HepG2 (cell line): Measurements from ENCODE around the gene SLC13A1. TPM values are rescaled to one million over a fixed set of nuclear protein-coding genes. Genes with fewer than 3 reads are reported as not detected.

Source experiments
- ATAC-seq: fragments of 200-7000 bp; cut with Tn5 transposase; 3 replicates; pipeline ENCODE4 v1.9.1; 2020; ENCODE audit warnings: mild to moderate bottlenecking, moderate library complexity
- BruUV-seq: library from RNA; stranded (reverse); fragments of 400-500 nt; replicated peaks from 2 replicates; lab custom pipeline; 2021; lab: Mats Ljungman, UMichigan
- CTCF ChIA-PET: fragments of 300-600 bp; formaldehyde crosslinking; extraction: SDS; loops from one replicate; lab custom pipeline; 2021; ENCODE audit warnings: low total read pairs, inconsistent platforms, low intra/inter-chr PET ratio; lab: Yijun Ruan, JAX
- POLR2A ChIA-PET: fragments of 350-600 bp; sonication (Branson Sonifier 250); formaldehyde crosslinking; loops from one replicate; lab custom pipeline; 2020; ENCODE audit warnings: antibody characterized with exemption, inconsistent platforms; lab: Yijun Ruan, JAX
- DNase-seq: peaks from one replicate; pipeline ENCODE4 v3.0.0-alpha.2; 2015; ENCODE audit warnings: low spot score
- FAIRE-seq: peaks from 3 replicates; lab custom pipeline; 2011; peaks lifted over from hg19 to GRCh38; lab: Jason Lieb, UNC
- H2AFZ ChIP-seq: one replicate; pipeline ENCODE4 v1.6.1; 2011; ENCODE audit warnings: low read length, inconsistent platforms
- H3K27ac ChIP-seq: fragments of 300-600 bp; 3 replicates; pipeline ENCODE4 v1.8.0; 2011; ENCODE audit warnings: mixed run types, mild to moderate bottlenecking, mixed read lengths, low read length, inconsistent platforms; ENCODE audit not compliant: insufficient read depth; ENCODE audit errors: extremely low read length
- H3K27me3 ChIP-seq, 2 experiments: fragments of 200-600 bp in 1 of 2; 2 replicates in 1 of 2; 3 replicates in 1 of 2; pipeline versions ENCODE4 v1.6.0 to v1.8.0; 2011; ENCODE audit warnings: low read length in 2 of 2, mild to moderate bottlenecking in 2 of 2, moderate library complexity in 2 of 2, inconsistent platforms in 1 of 2; ENCODE audit not compliant: insufficient read depth in 2 of 2, control insufficient read depth in 1 of 2
- H3K36me3 ChIP-seq, 2 experiments: fragments of 200-600 bp in 1 of 2; replicated peaks in 1 of 2; 2 replicates in 1 of 2; 3 replicates in 1 of 2; pipeline versions ENCODE4 v1.5.1 to v1.8.0; 2011; ENCODE audit warnings: low read length in 2 of 2, inconsistent platforms in 1 of 2; ENCODE audit not compliant: insufficient read depth in 2 of 2, control insufficient read depth in 1 of 2
- H3K4me1 ChIP-seq: 2 replicates; pipeline ENCODE4 v1.5.1; 2012; ENCODE audit warnings: low read length, inconsistent platforms; ENCODE audit not compliant: insufficient read depth
- H3K4me2 ChIP-seq: 2 replicates; pipeline ENCODE4 v1.6.0; 2011; ENCODE audit warnings: low read depth, low read length, inconsistent platforms
- H3K4me3 ChIP-seq, 3 experiments: fragments of 200-600 bp in 1 of 3; sonication (generic), shearing (Covaris generic) in 1 of 3; replicated peaks in 1 of 3; 2 replicates each; pipeline ENCODE4 v1.5.1; 2011 to 2016; ENCODE audit warnings: low read length in 3 of 3, inconsistent platforms in 2 of 3, low read depth in 2 of 3, mild to moderate bottlenecking in 2 of 3, control low read depth in 1 of 3, mixed read lengths in 1 of 3; ENCODE audit not compliant: insufficient read depth in 1 of 3
- H3K79me2 ChIP-seq: one replicate; pipeline ENCODE4 v1.6.1; 2011; ENCODE audit warnings: low read length, inconsistent platforms; ENCODE audit not compliant: insufficient read depth
- H3K9ac ChIP-seq: 2 replicates; pipeline ENCODE4 v1.6.0; 2011; ENCODE audit warnings: mild to moderate bottlenecking, low read depth, low read length, inconsistent platforms; ENCODE audit not compliant: insufficient read depth
- H3K9me3 ChIP-seq: 2 replicates; pipeline ENCODE4 v1.5.1; 2012; ENCODE audit warnings: mild to moderate bottlenecking, low read length
- H4K20me1 ChIP-seq: 2 replicates; pipeline ENCODE4 v1.6.0; 2011; ENCODE audit warnings: inconsistent platforms, mild to moderate bottlenecking, low read length, moderate library complexity; ENCODE audit not compliant: insufficient read depth
- ARID3A ChIP-seq: IDR thresholded peaks from 2 replicates; pipeline ENCODE4 v1.6.1; 2012; ENCODE audit warnings: low read depth, low read length, improper control_type of control experiment
- ATF3 ChIP-seq: sonication (generic); formaldehyde crosslinking; IDR thresholded peaks from 2 replicates; pipeline ENCODE4 v1.4.0; 2020; ENCODE audit warnings: missing genetic modification reagents
- HOXA3 ChIP-seq: sonication (generic); formaldehyde crosslinking; IDR thresholded peaks from 2 replicates; pipeline ENCODE4 v1.5.0; 2020; ENCODE audit warnings: missing genetic modification reagents
- MTA3 ChIP-seq: sonication (generic); formaldehyde crosslinking; IDR thresholded peaks from 2 replicates; pipeline ENCODE4 v1.4.0; 2020; ENCODE audit warnings: missing genetic modification reagents
- NBN ChIP-seq: fragments of 450-650 bp; conservative IDR thresholded peaks from 2 replicates; pipeline ENCODE4 v1.6.1; 2017
- PCBP1 ChIP-seq: fragments of 200-400 bp; formaldehyde crosslinking; IDR thresholded peaks from 2 replicates; pipeline ENCODE4 v1.6.1; 2017; ENCODE audit warnings: mild to moderate bottlenecking, low read depth, low read length, borderline replicate concordance
- RBM39 ChIP-seq: fragments of 200-400 bp; formaldehyde crosslinking; IDR thresholded peaks from one replicate; pipeline ENCODE4 v1.6.1; 2018; ENCODE audit warnings: antibody characterized with exemption, mild to moderate bottlenecking, low read depth, low read length; ENCODE audit not compliant: poor library complexity, severe bottlenecking
- XBP1 ChIP-seq: sonication (generic); formaldehyde crosslinking; IDR thresholded peaks from 2 replicates; pipeline ENCODE4 v1.5.0; 2020; ENCODE audit warnings: missing genetic modification reagents
- ZNF747 ChIP-seq: sonication (generic); formaldehyde crosslinking; IDR thresholded peaks from 2 replicates; pipeline ENCODE4 v1.8.1; 2023; ENCODE audit warnings: missing genetic modification reagents, mild to moderate bottlenecking, borderline replicate concordance
- ZSCAN29 ChIP-seq: sonication (generic); formaldehyde crosslinking; conservative IDR thresholded peaks from 2 replicates; pipeline ENCODE4 v1.4.0; 2020; ENCODE audit warnings: mild to moderate bottlenecking, missing genetic modification reagents
- ZXDC ChIP-seq: sonication (generic); formaldehyde crosslinking; IDR thresholded peaks from 2 replicates; pipeline ENCODE4 v1.5.0; 2020; ENCODE audit warnings: mild to moderate bottlenecking, missing genetic modification reagents
- WGBS: methylation state at CpG from one replicate; pipeline ENCODE4 v1.1.6; 2017; ENCODE audit warnings: low lambda C conversion rate; 5-methylcytosine and 5-hydroxymethylcytosine counted together
- in situ Hi-C: cut with HindIII; loops from 2 replicates; pipeline ENCODE4 v1.10.0; 2017; ENCODE audit warnings: low pct_unique_long_range_greater_than_20kb; ENCODE audit not compliant: extremely low pct_ligation_motif_present
- intact Hi-C: fragments of 100-400 bp; cut with micrococcal nuclease; formaldehyde crosslinking; loops from one replicate; pipeline ENCODE4 v1.10.0; 2022; ENCODE audit not compliant: unreplicated experiment
- polyA plus RNA-seq, 8 experiments: library from polyadenylated mRNA; depleted of rRNA in 3 of 8; stranded (reverse) in 7 of 8; unstranded in 1 of 8; fragments of >200 nt; fragmentation: Illumina TruSeq in 4 of 8; extraction: Trizol in 4 of 8; gene quantifications; 2 replicates each; pipeline versions ENCODE4 v1.2.1 to v1.2.3, GENCODE V29; 2011 to 2016; ENCODE audit warnings: low read depth in 4 of 8, missing spikeins in 1 of 8, mixed read lengths in 1 of 8; ENCODE audit not compliant: insufficient read depth in 1 of 8
- total RNA-seq, 5 experiments: library from RNA; depleted of rRNA; stranded (reverse); fragments of >200 nt; fragmentation: Illumina TruSeq; extraction: Trizol; gene quantifications; 2 replicates each; pipeline ENCODE4 v1.2.3, GENCODE V29; 2016; ENCODE audit warnings: low read depth in 1 of 5
- TF ChIP-seq, protein P1 (sequence below): sonication (generic); formaldehyde crosslinking; IDR thresholded peaks from 2 replicates; pipeline ENCODE4 v1.8.1; 2022; ENCODE audit warnings: low read depth, mild to moderate bottlenecking, missing genetic modification reagents
- TF ChIP-seq, protein P2 (sequence below): sonication (generic); formaldehyde crosslinking; IDR thresholded peaks from 2 replicates; pipeline ENCODE4 v1.5.0; 2020; ENCODE audit warnings: mild to moderate bottlenecking, missing genetic modification reagents

The SLC13A1 gene
- total and polyA plus RNA-seq, 2 of the 13 experiments (the other 11 are each of a cell fraction or from before 2014, with no cell fraction given) = not detected

DNA sequence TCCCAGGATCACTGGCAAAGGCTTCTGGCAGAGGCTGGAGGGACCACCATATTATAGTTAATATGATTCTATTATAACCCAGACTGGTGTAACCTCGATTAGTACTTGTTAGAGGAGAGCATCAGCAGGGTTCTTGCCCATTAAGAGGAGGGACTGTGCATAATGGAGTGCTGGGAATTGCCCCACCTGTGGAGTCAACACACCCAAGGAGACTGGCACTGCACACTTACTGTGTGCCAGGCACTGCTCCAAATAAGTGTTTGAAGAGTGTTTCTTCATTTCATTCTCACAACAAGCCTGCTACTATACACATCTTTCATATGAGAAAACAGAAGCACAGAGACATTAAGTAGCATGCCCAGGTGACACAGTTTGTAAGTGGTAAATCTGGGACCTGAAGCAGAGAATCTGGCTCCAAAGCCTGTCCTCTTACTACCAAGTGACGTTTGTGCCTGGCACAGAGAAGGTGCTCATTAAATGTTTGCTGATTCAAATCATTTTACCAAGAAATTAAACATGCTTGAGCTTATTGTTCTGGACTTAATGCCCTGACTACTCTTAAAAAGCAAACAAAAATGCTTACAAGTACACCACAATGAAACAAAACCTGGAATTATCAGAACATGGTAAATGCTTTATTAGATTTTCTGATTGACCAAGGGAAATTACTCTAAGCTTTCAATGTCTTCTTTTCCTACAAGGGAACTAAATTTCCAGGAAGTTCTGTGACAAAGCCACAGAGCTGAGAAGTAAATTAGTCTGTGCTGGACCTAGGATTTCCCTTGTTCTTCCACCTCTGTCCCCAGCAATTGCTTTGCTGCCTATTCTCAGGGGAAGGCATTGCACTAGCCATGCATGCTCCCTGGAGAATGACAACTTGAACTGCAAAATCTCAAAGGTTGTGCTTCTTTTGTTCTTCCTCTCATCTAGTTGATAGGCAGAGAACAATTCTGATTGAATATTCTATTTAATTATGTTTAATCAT is 809 bp downstream of the SLC13A1 start:
- Histone ChIP-seq H3K36me3 (no peaks in the 10 kb centered on the region), H3K4me2 (no peak overlapping the region), H3K9me3 (no peaks in the 10 kb centered on the region), H3K4me3 (no peak overlapping the region), H4K20me1 (no peaks in the 10 kb centered on the region), H3K27me3 (no peaks in the 10 kb centered on the region), H3K9ac (no peak overlapping the region), H3K79me2 (no peaks in the 10 kb centered on the region), H3K27ac (no peak overlapping the region), H3K4me1 (no peaks in the 10 kb centered on the region), H2AFZ (no peak overlapping the region)
- no TSS peak for BruUV-seq
- DNase-seq (no peak), FAIRE-seq (no peak), ATAC-seq (no peak)
- intact Hi-C loops (no loop called here), in situ Hi-C loops (no loop called here)
- CTCF ChIA-PET = no interaction called here
- POLR2A ChIA-PET = no interaction called here
- 0% methylated on average over 2 of the region's 2 CpGs for WGBS
- TF ChIP-seq ZNF747 (no peak), HOXA3 (CRISPR knock-in tag) (no peak), ZXDC (CRISPR knock-in tag) (no peak), NBN (no peak), MTA3 (CRISPR knock-in tag) (no peak), RBM39 (no peak), ARID3A (no peak), ZSCAN29 (CRISPR knock-in tag) (no peak), XBP1 (CRISPR knock-in tag) (no peak), PCBP1 (no peak), ATF3 (no peak)
- TF ChIP-seq, protein P1, sequence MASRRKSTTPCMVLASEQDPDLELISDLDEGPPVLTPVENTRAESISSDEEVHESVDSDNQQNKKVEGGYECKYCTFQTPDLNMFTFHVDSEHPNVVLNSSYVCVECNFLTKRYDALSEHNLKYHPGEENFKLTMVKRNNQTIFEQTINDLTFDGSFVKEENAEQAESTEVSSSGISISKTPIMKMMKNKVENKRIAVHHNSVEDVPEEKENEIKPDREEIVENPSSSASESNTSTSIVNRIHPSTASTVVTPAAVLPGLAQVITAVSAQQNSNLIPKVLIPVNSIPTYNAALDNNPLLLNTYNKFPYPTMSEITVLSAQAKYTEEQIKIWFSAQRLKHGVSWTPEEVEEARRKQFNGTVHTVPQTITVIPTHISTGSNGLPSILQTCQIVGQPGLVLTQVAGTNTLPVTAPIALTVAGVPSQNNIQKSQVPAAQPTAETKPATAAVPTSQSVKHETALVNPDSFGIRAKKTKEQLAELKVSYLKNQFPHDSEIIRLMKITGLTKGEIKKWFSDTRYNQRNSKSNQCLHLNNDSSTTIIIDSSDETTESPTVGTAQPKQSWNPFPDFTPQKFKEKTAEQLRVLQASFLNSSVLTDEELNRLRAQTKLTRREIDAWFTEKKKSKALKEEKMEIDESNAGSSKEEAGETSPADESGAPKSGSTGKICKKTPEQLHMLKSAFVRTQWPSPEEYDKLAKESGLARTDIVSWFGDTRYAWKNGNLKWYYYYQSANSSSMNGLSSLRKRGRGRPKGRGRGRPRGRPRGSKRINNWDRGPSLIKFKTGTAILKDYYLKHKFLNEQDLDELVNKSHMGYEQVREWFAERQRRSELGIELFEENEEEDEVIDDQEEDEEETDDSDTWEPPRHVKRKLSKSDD (CRISPR knock-in tag) = no peak
- TF ChIP-seq, protein P2, sequence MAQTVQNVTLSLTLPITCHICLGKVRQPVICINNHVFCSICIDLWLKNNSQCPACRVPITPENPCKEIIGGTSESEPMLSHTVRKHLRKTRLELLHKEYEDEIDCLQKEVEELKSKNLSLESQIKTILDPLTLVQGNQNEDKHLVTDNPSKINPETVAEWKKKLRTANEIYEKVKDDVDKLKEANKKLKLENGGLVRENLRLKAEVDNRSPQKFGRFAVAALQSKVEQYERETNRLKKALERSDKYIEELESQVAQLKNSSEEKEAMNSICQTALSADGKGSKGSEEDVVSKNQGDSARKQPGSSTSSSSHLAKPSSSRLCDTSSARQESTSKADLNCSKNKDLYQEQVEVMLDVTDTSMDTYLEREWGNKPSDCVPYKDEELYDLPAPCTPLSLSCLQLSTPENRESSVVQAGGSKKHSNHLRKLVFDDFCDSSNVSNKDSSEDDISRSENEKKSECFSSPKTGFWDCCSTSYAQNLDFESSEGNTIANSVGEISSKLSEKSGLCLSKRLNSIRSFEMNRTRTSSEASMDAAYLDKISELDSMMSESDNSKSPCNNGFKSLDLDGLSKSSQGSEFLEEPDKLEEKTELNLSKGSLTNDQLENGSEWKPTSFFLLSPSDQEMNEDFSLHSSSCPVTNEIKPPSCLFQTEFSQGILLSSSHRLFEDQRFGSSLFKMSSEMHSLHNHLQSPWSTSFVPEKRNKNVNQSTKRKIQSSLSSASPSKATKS (CRISPR knock-in tag) = no peak
